GM12892 (cell line): ENCODE data around the gene MRPS34.

ENCODE experiments used
- POLR2A ChIP-seq: IDR thresholded peaks from 2 replicates; pipeline ENCODE4 v1.6.1; 2011; ENCODE audit warnings: low read depth, low read length, control low read depth
- TAF1 ChIP-seq: IDR thresholded peaks from 2 replicates; pipeline ENCODE4 v1.6.1; 2011; ENCODE audit warnings: low read depth, mild to moderate bottlenecking, control low read depth, low read length, borderline replicate concordance

DNA sequence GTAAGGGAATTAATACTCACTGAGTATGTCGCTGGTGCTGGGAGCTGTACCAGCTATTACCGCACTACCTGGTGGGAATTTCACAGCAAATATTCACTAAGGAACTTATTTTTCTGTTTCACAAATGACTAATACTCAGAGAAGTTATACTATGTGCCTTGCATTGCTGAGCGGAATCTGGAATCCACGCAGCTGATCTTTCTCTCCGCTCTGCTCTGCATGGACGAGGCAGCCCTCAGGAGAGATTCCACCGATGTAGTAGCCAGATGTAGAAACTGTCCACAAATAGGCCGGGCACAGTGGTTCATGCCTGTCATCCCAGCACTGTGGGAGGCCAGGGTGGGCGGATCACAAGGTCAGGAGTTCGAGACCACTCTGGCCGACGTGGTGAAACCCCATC, 18.7 kb downstream of the MRPS34 start:
- no peak for TF ChIP-seq TAF1
- no peak for TF ChIP-seq POLR2A
